Measurements from ENCODE around the gene ACVR2A.

- TF ChIP-seq, protein P1, sequence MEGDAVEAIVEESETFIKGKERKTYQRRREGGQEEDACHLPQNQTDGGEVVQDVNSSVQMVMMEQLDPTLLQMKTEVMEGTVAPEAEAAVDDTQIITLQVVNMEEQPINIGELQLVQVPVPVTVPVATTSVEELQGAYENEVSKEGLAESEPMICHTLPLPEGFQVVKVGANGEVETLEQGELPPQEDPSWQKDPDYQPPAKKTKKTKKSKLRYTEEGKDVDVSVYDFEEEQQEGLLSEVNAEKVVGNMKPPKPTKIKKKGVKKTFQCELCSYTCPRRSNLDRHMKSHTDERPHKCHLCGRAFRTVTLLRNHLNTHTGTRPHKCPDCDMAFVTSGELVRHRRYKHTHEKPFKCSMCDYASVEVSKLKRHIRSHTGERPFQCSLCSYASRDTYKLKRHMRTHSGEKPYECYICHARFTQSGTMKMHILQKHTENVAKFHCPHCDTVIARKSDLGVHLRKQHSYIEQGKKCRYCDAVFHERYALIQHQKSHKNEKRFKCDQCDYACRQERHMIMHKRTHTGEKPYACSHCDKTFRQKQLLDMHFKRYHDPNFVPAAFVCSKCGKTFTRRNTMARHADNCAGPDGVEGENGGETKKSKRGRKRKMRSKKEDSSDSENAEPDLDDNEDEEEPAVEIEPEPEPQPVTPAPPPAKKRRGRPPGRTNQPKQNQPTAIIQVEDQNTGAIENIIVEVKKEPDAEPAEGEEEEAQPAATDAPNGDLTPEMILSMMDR (IDR thresholded peaks at IDR 0.05): no peak
- TF ChIP-seq POLR2A (IDR thresholded peaks at IDR 0.05): no peak
These were observed 1.4 kb upstream of the ACVR2A start for GRCh38 chr2:147843391-147843863.

All from testis (tissue), 2 donors.